ENCODE data around the gene BSN.

The BSN gene

GRCh38 chr3:49654955-49655556 is 100.8 kb downstream of the BSN start:
- no peak for DNase-seq (ENCODE audit: low read depth)

GRCh38 chr3:49655731-49656285 is 101.5 kb downstream of the BSN start:
- DNase-seq (ENCODE audit: low read depth) = no peak

- no peak for DNase-seq (ENCODE audit: low read depth)
Observed at GRCh38 chr3:49656541-49657112, 102.3 kb downstream of the BSN start.

GRCh38 chr3:49657208-49657915 is 103.1 kb downstream of the BSN start:
- no peak for DNase-seq (ENCODE audit: low read depth)

- no peak for DNase-seq (ENCODE audit: low read depth)
Observed at GRCh38 chr3:49658711-49659110, 104.4 kb downstream of the BSN start.

- no peak for DNase-seq (ENCODE audit: low read depth)
Observed at GRCh38 chr3:49659756-49660155, 105.5 kb downstream of the BSN start.

GRCh38 chr3:49661281-49661680 is 107.0 kb downstream of the BSN start:
- no peak for DNase-seq (ENCODE audit: low read depth)

GRCh38 chr3:49662021-49662420 is 107.7 kb downstream of the BSN start:
- no peak for DNase-seq (ENCODE audit: low read depth)

GRCh38 chr3:49662720-49663413 is 108.6 kb downstream of the BSN start:
- DNase-seq (ENCODE audit: low read depth) = no peak

- no peak for DNase-seq (ENCODE audit: low read depth)
Observed at GRCh38 chr3:49663831-49664230, 109.6 kb downstream of the BSN start.

- no peak for DNase-seq (ENCODE audit: low read depth)
Observed at GRCh38 chr3:49664300-49664699, 110.0 kb downstream of the BSN start.

- no peak for DNase-seq (ENCODE audit: low read depth)
Observed at GRCh38 chr3:49665822-49666519, 111.7 kb downstream of the BSN start.

- DNase-seq (ENCODE audit: low read depth) = no peak
Observed at GRCh38 chr3:49666592-49666991, 112.3 kb downstream of the BSN start.

GRCh38 chr3:49667701-49668413 is 113.6 kb downstream of the BSN start:
- DNase-seq (ENCODE audit: low read depth) = no peak

GRCh38 chr3:49668414-49668797 is 114.1 kb downstream of the BSN start:
- DNase-seq (ENCODE audit: low read depth) = no peak

GRCh38 chr3:49668861-49669260 is 114.6 kb downstream of the BSN start:
- no peak for DNase-seq (ENCODE audit: low read depth)

- DNase-seq (ENCODE audit: low read depth) = no peak
Observed at GRCh38 chr3:49669352-49669751, 115.1 kb downstream of the BSN start.

GRCh38 chr3:49670940-49671290 is 116.6 kb downstream of the BSN start:
- no peak for DNase-seq (ENCODE audit: low read depth)

- DNase-seq (ENCODE audit: low read depth) = peak; percentile 59
Observed at GRCh38 chr3:49671291-49672288, 117.3 kb downstream of the BSN start.

- DNase-seq (ENCODE audit: low read depth) = no peak
Observed at GRCh38 chr3:49673121-49673714, 118.9 kb downstream of the BSN start.
